ENCODE results near the gene CFD.

DNA sequence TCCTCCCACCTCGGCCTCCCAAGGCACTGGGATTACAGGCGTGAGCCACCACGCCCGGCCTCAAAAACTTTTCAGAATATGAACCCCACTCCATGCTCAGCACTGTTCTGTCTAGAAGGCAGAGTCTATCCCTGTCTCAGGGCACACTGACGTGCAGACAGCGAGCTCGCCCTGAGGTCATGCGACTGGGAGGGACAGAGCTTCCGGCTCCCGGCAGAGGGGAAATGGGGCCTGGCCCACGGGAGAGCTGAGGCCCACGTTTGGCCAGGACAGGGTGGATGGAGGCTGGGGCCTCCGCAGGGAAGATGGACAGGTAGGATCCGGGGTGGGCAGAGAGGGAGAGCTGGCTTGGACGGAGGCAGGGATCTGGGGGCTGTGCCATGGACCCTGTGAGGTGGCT, 34.6 kb upstream of the CFD start:
- TF ChIP-seq, protein P1, sequence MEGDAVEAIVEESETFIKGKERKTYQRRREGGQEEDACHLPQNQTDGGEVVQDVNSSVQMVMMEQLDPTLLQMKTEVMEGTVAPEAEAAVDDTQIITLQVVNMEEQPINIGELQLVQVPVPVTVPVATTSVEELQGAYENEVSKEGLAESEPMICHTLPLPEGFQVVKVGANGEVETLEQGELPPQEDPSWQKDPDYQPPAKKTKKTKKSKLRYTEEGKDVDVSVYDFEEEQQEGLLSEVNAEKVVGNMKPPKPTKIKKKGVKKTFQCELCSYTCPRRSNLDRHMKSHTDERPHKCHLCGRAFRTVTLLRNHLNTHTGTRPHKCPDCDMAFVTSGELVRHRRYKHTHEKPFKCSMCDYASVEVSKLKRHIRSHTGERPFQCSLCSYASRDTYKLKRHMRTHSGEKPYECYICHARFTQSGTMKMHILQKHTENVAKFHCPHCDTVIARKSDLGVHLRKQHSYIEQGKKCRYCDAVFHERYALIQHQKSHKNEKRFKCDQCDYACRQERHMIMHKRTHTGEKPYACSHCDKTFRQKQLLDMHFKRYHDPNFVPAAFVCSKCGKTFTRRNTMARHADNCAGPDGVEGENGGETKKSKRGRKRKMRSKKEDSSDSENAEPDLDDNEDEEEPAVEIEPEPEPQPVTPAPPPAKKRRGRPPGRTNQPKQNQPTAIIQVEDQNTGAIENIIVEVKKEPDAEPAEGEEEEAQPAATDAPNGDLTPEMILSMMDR (conservative IDR thresholded peaks at IDR 0.05; ENCODE audit: low read length) = no peak
- no peak for TF ChIP-seq EZH2phosphoT487 (IDR thresholded peaks at IDR 0.05; ENCODE audit: borderline replicate concordance)
